DMS153 treated with DMSO at 0.1 percent for 48 hours (cell line): ENCODE measurements around the gene COMMD6.

Source experiments
- DNase-seq: peaks from one replicate; lab custom pipeline; 2025; ENCODE audit not compliant: unreplicated experiment; lab: John Stamatoyannopoulos, UW

The COMMD6 gene

GRCh38 chr13:75530549-75530961, 7.1 kb downstream of the COMMD6 start:
- no peak for DNase-seq

- no peak for DNase-seq
These were observed 15.7 kb downstream of the COMMD6 start for GRCh38 chr13:75521956-75522355.

GRCh38 chr13:75518439-75519088, 19.1 kb downstream of the COMMD6 start:
- no peak for DNase-seq

- no peak for DNase-seq
These were observed 23.3 kb downstream of the COMMD6 start for GRCh38 chr13:75514080-75514995.

GRCh38 chr13:75513271-75513670, 24.4 kb downstream of the COMMD6 start:
- DNase-seq, result no peak

- no peak for DNase-seq
These were observed 25.4 kb downstream of the COMMD6 start for GRCh38 chr13:75512253-75512652.

GRCh38 chr13:75511051-75511625, 26.5 kb downstream of the COMMD6 start:
- DNase-seq, result no peak

- DNase-seq, result no peak
These were observed 29.6 kb downstream of the COMMD6 start for GRCh38 chr13:75508002-75508548.

- no peak for DNase-seq
These were observed 30.3 kb downstream of the COMMD6 start for GRCh38 chr13:75507027-75508001.

- DNase-seq, result no peak
These were observed 31.6 kb downstream of the COMMD6 start for GRCh38 chr13:75506018-75506417.

- no peak for DNase-seq
These were observed 32.3 kb downstream of the COMMD6 start for GRCh38 chr13:75505327-75505726.

- no peak for DNase-seq
These were observed 41.7 kb downstream of the COMMD6 start for GRCh38 chr13:75495938-75496337.

GRCh38 chr13:75494491-75494890, 43.1 kb downstream of the COMMD6 start:
- DNase-seq, result no peak

- no peak for DNase-seq
These were observed 44.5 kb downstream of the COMMD6 start for GRCh38 chr13:75493156-75493555.

- no peak for DNase-seq
These were observed 45.3 kb downstream of the COMMD6 start for GRCh38 chr13:75492389-75492788.

GRCh38 chr13:75491376-75491775, 46.3 kb downstream of the COMMD6 start:
- DNase-seq, result no peak

GRCh38 chr13:75489502-75490263, 48.0 kb downstream of the COMMD6 start:
- DNase-seq, result no peak

GRCh38 chr13:75486146-75487062, 51.2 kb downstream of the COMMD6 start:
- DNase-seq, result no peak
